Endothelial cell of umbilical vein (primary cell): ENCODE measurements around the gene AGO4. TPM values are rescaled to one million over a fixed set of nuclear protein-coding genes. Genes with fewer than 3 reads are reported as not detected.

ENCODE experiments used
- BruUV-seq: library from RNA; stranded (reverse); fragments of 400-500 nt; replicated peaks from 2 replicates; lab custom pipeline; 2021; lab: Mats Ljungman, UMichigan
- CTCF ChIA-PET: fragments of 300-600, 350-600 bp; sonication (Branson Sonifier 250); formaldehyde crosslinking; loops from one replicate; lab custom pipeline; 2021; ENCODE audit warnings: antibody characterized with exemption, inconsistent platforms; lab: Charles Lee
- POLR2A ChIA-PET: fragments of 300-600, 350-600 bp; sonication (Branson Sonifier 250); formaldehyde crosslinking; loops from one replicate; lab custom pipeline; 2021; ENCODE audit warnings: antibody characterized with exemption, inconsistent platforms; lab: Charles Lee
- DNase-seq: peaks from one replicate; pipeline ENCODE4 v3.0.0-alpha.2; 2011; ENCODE audit warnings: low read depth, low spot score
- FAIRE-seq: peaks from 2 replicates; lab custom pipeline; 2011; peaks lifted over from hg19 to GRCh38; lab: Jason Lieb, UNC
- H2AFZ ChIP-seq: 2 replicates; pipeline ENCODE4 v1.6.0; 2012; ENCODE audit warnings: low read depth, low read length, control low read depth, inconsistent platforms
- H3K27ac ChIP-seq: 2 replicates; pipeline ENCODE4 v1.5.1; 2011; ENCODE audit warnings: low read depth, mild to moderate bottlenecking, control low read depth, low read length, moderate library complexity; ENCODE audit not compliant: insufficient read depth
- H3K27me3 ChIP-seq, 2 experiments: 2 replicates each; pipeline versions ENCODE4 v1.6.0 to v1.6.1; 2011; ENCODE audit warnings: low read length in 2 of 2, mixed read lengths in 1 of 2; ENCODE audit not compliant: control insufficient read depth in 2 of 2, insufficient read depth in 2 of 2
- H3K36me3 ChIP-seq, 2 experiments: 2 replicates in 1 of 2; 3 replicates in 1 of 2; pipeline ENCODE4 v1.5.1; 2011; ENCODE audit warnings: low read length in 2 of 2, mild to moderate bottlenecking in 1 of 2, moderate library complexity in 1 of 2; ENCODE audit not compliant: control insufficient read depth in 2 of 2, insufficient read depth in 2 of 2; ENCODE audit errors: extremely low read depth in 1 of 2
- H3K4me1 ChIP-seq: 3 replicates; pipeline ENCODE4 v1.5.1; 2011; ENCODE audit warnings: mild to moderate bottlenecking, low read length; ENCODE audit not compliant: control insufficient read depth, insufficient read depth; ENCODE audit errors: extremely low read depth
- H3K4me2 ChIP-seq: 2 replicates; pipeline ENCODE4 v1.6.1; 2011; ENCODE audit warnings: low read length, control low read depth, mixed read lengths; ENCODE audit not compliant: insufficient read depth
- H3K4me3 ChIP-seq, 3 experiments: fragments of 200-600 bp in 1 of 3; sonication (generic), shearing (Covaris generic) in 1 of 3; replicated peaks in 1 of 3; 2 replicates each; pipeline ENCODE4 v1.5.1; 2011 to 2016; ENCODE audit warnings: control low read depth in 3 of 3, low read length in 3 of 3, mild to moderate bottlenecking in 2 of 3, inconsistent platforms in 1 of 3, low read depth in 1 of 3, moderate library complexity in 1 of 3; ENCODE audit not compliant: insufficient read depth in 1 of 3
- H3K79me2 ChIP-seq: 2 replicates; pipeline ENCODE4 v1.6.0; 2012; ENCODE audit warnings: low read length, inconsistent platforms; ENCODE audit not compliant: control insufficient read depth, insufficient read depth
- H3K9ac ChIP-seq: replicated peaks from 2 replicates; pipeline ENCODE3; 2011; ENCODE audit warnings: low read length, control low read depth; ENCODE audit not compliant: insufficient read depth; ENCODE audit errors: extremely low read depth
- H3K9me1 ChIP-seq: replicated peaks from 3 replicates; pipeline ENCODE4 v1.6.0; 2011; ENCODE audit warnings: mild to moderate bottlenecking, low read length; ENCODE audit not compliant: control insufficient read depth, insufficient read depth; ENCODE audit errors: extremely low read depth
- H3K9me3 ChIP-seq: replicated peaks from 2 replicates; pipeline ENCODE4 v1.5.1; 2012; ENCODE audit warnings: low read length, inconsistent platforms; ENCODE audit not compliant: control insufficient read depth, insufficient read depth
- H4K20me1 ChIP-seq: replicated peaks from 2 replicates; pipeline ENCODE3; 2011; ENCODE audit warnings: mild to moderate bottlenecking, low read length; ENCODE audit not compliant: control insufficient read depth, insufficient read depth; ENCODE audit errors: extremely low read depth
- EZH2 ChIP-seq: IDR thresholded peaks from 2 replicates; pipeline ENCODE4 v1.6.1; 2012; ENCODE audit warnings: borderline replicate concordance, low read depth, mild to moderate bottlenecking, moderate library complexity, low read length, inconsistent platforms; ENCODE audit not compliant: severe bottlenecking
- FOS ChIP-seq: IDR thresholded peaks from 2 replicates; pipeline ENCODE4 v1.6.1; 2011; ENCODE audit warnings: mild to moderate bottlenecking, low read length, moderate library complexity, borderline replicate concordance; ENCODE audit not compliant: insufficient read depth
- GATA2 ChIP-seq: IDR thresholded peaks from 2 replicates; pipeline ENCODE4 v1.7.0; 2011; ENCODE audit warnings: low read depth, mild to moderate bottlenecking, moderate library complexity, mixed read lengths, low read length; ENCODE audit not compliant: insufficient read length, insufficient read depth
- JUN ChIP-seq: IDR thresholded peaks from 2 replicates; pipeline ENCODE4 v1.6.1; 2011; ENCODE audit warnings: borderline replicate concordance, low read depth; ENCODE audit not compliant: insufficient read length, insufficient read depth
- MAX ChIP-seq: IDR thresholded peaks from 2 replicates; pipeline ENCODE4 v1.6.1; 2011; ENCODE audit not compliant: insufficient read depth, insufficient read length
- MYC ChIP-seq: IDR thresholded peaks from one replicate; pipeline ENCODE4 v1.6.1; 2011; ENCODE audit warnings: mild to moderate bottlenecking, low read depth, low read length
- POLR2A ChIP-seq: IDR thresholded peaks from 2 replicates; pipeline ENCODE4 v1.6.1; 2012; ENCODE audit warnings: low read depth, mild to moderate bottlenecking, control low read depth, low read length
- POLR2AphosphoS5 ChIP-seq: IDR thresholded peaks from 2 replicates; pipeline ENCODE4 v1.6.1; 2012; ENCODE audit warnings: low read depth, mild to moderate bottlenecking, control low read depth, low read length, moderate library complexity; ENCODE audit not compliant: insufficient read depth
- dilution Hi-C: fragments of 300-500 bp; cut with MboI; formaldehyde crosslinking; loops from one replicate; pipeline ENCODE4 v1.15.0; 2019; ENCODE audit warnings: low sequenced_read_pairs; ENCODE audit not compliant: extremely low pct_ligation_motif_present
- intact Hi-C: fragments of 100-400 bp; cut with micrococcal nuclease; formaldehyde crosslinking; loops from one replicate; pipeline ENCODE4 v1.10.0; 2022
- polyA plus RNA-seq, 4 experiments: library from polyadenylated mRNA; depleted of rRNA in 3 of 4; stranded (reverse) in 3 of 4; unstranded in 1 of 4; fragments of >200 nt; gene quantifications; 2 replicates each; pipeline versions ENCODE4 v1.2.1 to v1.2.3, GENCODE V29; 2011 to 2012; ENCODE audit warnings: missing spikeins in 1 of 4
- total RNA-seq: library from RNA; stranded (reverse); gene quantifications from 2 replicates; pipeline ENCODE4 v1.2.3, GENCODE V29; 2021
- TF ChIP-seq, protein P1 (sequence below), 2 donors: IDR thresholded peaks; 1 replicate in 1 of 2; 2 replicates in 1 of 2; pipeline ENCODE4 v1.5.1; 2011; ENCODE audit warnings: low read length in 2 of 2, mild to moderate bottlenecking in 2 of 2, moderate library complexity in 2 of 2, control low read depth in 1 of 2, inconsistent platforms in 1 of 2, low read depth in 1 of 2; ENCODE audit not compliant: insufficient read depth in 1 of 2; ENCODE audit errors: extremely low read depth in 1 of 2

The AGO4 gene
- total and polyA plus RNA-seq, 2 donors (not counting 3 experiments of a cell fraction or from before 2014, with no cell fraction given) = 11.1 to 19.8 TPM

DNA sequence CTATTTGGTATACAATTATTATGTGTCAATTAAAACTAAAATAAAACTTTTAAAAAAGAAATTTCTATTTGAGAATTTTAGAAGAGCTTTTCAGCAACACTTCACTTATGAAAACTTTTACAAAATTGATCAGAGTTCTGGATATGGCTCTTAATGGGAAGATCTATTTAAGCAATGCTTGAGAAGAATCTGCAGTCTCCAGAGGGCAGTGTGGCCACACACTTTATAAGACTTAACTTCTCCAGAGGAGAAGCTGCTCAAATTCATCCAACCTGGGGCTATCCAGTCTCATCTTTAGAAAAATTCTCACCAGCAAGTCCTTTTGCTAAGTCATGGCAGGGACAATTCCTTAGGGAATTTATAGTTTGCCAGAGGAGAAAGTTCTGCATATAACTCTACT lies 50.0 kb downstream of the AGO4 start:
- no peak for FAIRE-seq
- dilution Hi-C loops (no loop called here), intact Hi-C loops (no loop called here)
- DNase-seq = peak; percentile 18
- Histone ChIP-seq H3K4me1 (no peaks in the 10 kb centered on the region), H4K20me1 (no peaks in the 10 kb centered on the region), H3K4me2 (no peak overlapping the region), H3K27me3 (no peaks in the 10 kb centered on the region), H3K27ac (no peak overlapping the region), H2AFZ (no peak overlapping the region), H3K79me2 (no peaks in the 10 kb centered on the region), H3K36me3 (peaks cover 3 to 7% of the 10 kb centered on the region in 2 experiments), H3K9me1 (no peaks in the 10 kb centered on the region), H3K9me3 (no peaks in the 10 kb centered on the region), H3K9ac (no peak overlapping the region), H3K4me3 (no peak overlapping the region)
- TF ChIP-seq POLR2A = no peak
- TF ChIP-seq POLR2AphosphoS5 = no peak
- no peak for TF ChIP-seq FOS
- no peak for TF ChIP-seq GATA2
- TF ChIP-seq EZH2 = no peak
- TF ChIP-seq MAX = no peak
- TF ChIP-seq, protein P1, sequence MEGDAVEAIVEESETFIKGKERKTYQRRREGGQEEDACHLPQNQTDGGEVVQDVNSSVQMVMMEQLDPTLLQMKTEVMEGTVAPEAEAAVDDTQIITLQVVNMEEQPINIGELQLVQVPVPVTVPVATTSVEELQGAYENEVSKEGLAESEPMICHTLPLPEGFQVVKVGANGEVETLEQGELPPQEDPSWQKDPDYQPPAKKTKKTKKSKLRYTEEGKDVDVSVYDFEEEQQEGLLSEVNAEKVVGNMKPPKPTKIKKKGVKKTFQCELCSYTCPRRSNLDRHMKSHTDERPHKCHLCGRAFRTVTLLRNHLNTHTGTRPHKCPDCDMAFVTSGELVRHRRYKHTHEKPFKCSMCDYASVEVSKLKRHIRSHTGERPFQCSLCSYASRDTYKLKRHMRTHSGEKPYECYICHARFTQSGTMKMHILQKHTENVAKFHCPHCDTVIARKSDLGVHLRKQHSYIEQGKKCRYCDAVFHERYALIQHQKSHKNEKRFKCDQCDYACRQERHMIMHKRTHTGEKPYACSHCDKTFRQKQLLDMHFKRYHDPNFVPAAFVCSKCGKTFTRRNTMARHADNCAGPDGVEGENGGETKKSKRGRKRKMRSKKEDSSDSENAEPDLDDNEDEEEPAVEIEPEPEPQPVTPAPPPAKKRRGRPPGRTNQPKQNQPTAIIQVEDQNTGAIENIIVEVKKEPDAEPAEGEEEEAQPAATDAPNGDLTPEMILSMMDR (IDR thresholded peaks at IDR 0.05; ENCODE audit: extremely low read depth in 1 of 2, insufficient read depth in 1 of 2, low read depth in 1 of 2, low read length in 2 of 2) = no peak
- TF ChIP-seq JUN = no peak
- no peak for TF ChIP-seq MYC
- ChIA-PET CTCF (interaction anchor here (0.6 to 1.0 kb wide), 3 partner anchors 276 to 396 kb away, joined by 3 to 8 read pairs (median 5); no protein-coding TSS in a partner anchor), POLR2A (no interaction called here)
- BruUV-seq = no TSS peak
